Osteocyte (in vitro differentiated cells): ENCODE results near the gene CENPC. TPM values are rescaled to one million over a fixed set of nuclear protein-coding genes. Genes with fewer than 3 reads are reported as not detected.
"Not testable (repeated sequence)": the region's sequence is repeated elsewhere in the genome, so short reads cannot be mapped to it uniquely, and the experiment has no call there.

Experiments
- DNase-seq: peaks from one replicate; pipeline ENCODE4 v3.0.0; 2021; ENCODE audit warnings: mixed read lengths; ENCODE audit not compliant: unreplicated experiment; ENCODE audit errors: extremely low spot score
- H3K27ac Mint-ChIP-seq: one replicate; pipeline ENCODE4 v1.8.0; 2021; ENCODE audit warnings: mild to moderate bottlenecking, mixed read lengths; ENCODE audit not compliant: unreplicated experiment
- H3K27me3 Mint-ChIP-seq: one replicate; pipeline ENCODE4 v1.8.0; 2021; ENCODE audit warnings: mixed read lengths; ENCODE audit not compliant: unreplicated experiment
- H3K36me3 Mint-ChIP-seq: one replicate; pipeline ENCODE4 v1.8.0; 2021; ENCODE audit warnings: mixed read lengths; ENCODE audit not compliant: unreplicated experiment
- H3K4me1 Mint-ChIP-seq: one replicate; pipeline ENCODE4 v1.8.0; 2021; ENCODE audit warnings: mixed read lengths; ENCODE audit not compliant: unreplicated experiment
- H3K4me3 Mint-ChIP-seq: one replicate; pipeline ENCODE4 v1.8.0; 2021; ENCODE audit warnings: mild to moderate bottlenecking, moderate library complexity, mixed read lengths; ENCODE audit not compliant: unreplicated experiment
- H3K9me3 Mint-ChIP-seq: one replicate; pipeline ENCODE4 v1.8.0; 2021; ENCODE audit warnings: mixed read lengths; ENCODE audit not compliant: unreplicated experiment
- total RNA-seq: library from RNA; stranded (reverse); gene quantifications from 2 replicates; pipeline ENCODE4 v1.2.1, GENCODE V29; 2021
- TF ChIP-seq, protein P1 (sequence below): fragments of 200-600 bp; sonication (generic); IDR thresholded peaks from 2 replicates; pipeline ENCODE4 v1.5.0; 2021; ENCODE audit warnings: antibody characterized with exemption, mild to moderate bottlenecking, moderate library complexity

Gene CENPC
- total RNA-seq, 1 donor from 2014 or later: 15.8 TPM

DNA sequence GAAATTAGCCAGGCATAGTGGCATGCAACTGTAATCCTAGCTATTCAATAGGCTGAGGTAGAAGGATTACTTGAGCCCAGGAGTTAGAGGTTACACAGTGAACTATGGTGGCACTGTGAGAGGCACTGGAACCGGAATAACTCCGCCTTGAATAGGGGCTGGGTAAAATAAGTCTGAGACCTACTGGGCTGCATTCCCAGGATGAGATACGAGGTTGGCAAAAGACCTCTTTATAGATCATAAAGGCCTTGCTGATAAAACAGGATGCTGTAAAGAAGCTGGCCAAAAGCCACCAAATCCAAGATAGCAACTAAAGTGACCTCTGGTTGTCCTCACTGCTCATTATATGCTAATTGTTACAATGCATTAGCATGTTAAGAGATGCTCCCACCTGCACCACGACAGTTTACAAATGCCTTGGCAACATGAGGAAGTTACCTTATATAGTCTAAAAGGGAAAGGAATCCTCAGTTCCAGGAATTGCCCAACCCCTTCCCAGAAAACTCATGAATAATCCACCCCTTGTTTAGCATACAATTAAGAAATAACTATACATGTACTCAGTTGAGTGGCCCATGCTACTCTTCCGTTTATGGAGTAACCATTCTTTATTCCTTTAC lies 88.6 kb downstream of the CENPC start:
- TF ChIP-seq, protein P1, sequence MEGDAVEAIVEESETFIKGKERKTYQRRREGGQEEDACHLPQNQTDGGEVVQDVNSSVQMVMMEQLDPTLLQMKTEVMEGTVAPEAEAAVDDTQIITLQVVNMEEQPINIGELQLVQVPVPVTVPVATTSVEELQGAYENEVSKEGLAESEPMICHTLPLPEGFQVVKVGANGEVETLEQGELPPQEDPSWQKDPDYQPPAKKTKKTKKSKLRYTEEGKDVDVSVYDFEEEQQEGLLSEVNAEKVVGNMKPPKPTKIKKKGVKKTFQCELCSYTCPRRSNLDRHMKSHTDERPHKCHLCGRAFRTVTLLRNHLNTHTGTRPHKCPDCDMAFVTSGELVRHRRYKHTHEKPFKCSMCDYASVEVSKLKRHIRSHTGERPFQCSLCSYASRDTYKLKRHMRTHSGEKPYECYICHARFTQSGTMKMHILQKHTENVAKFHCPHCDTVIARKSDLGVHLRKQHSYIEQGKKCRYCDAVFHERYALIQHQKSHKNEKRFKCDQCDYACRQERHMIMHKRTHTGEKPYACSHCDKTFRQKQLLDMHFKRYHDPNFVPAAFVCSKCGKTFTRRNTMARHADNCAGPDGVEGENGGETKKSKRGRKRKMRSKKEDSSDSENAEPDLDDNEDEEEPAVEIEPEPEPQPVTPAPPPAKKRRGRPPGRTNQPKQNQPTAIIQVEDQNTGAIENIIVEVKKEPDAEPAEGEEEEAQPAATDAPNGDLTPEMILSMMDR: no peak
- no peak for DNase-seq
- Mint-ChIP-seq H3K4me1 (peaks cover 6% of the 10 kb centered on the region), H3K36me3 (peaks cover 20% of the 10 kb centered on the region), H3K27ac (no peak overlapping the region), H3K9me3 (peaks cover 8% of the 10 kb centered on the region), H3K4me3 (no peak overlapping the region), H3K27me3 (no peaks in the 10 kb centered on the region)

DNA sequence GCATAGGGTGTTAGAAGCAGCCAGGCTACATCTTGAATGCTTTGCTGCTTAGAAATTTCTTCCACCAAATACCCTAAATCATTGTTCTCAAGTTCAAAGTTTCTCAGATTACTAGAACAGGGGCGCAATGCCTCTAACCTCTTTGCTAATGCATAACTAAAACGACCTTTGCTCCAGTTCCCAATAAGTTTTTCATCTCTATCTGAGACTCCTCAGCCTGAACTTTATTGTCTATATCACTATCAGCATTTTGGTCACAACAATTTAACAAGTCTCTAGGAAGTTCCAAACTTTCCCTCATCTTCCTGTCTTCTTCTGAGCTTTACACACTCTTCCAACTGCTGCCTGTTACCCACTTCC lies 92.5 kb downstream of the CENPC start:
- H3K9me3 Mint-ChIP-seq, H3K4me1 Mint-ChIP-seq, DNase-seq, H3K27me3 Mint-ChIP-seq, H3K4me3 Mint-ChIP-seq, H3K27ac Mint-ChIP-seq: not testable (repeated sequence)
- H3K36me3 Mint-ChIP-seq: peaks cover 18% of the 10 kb centered on the region

DNA sequence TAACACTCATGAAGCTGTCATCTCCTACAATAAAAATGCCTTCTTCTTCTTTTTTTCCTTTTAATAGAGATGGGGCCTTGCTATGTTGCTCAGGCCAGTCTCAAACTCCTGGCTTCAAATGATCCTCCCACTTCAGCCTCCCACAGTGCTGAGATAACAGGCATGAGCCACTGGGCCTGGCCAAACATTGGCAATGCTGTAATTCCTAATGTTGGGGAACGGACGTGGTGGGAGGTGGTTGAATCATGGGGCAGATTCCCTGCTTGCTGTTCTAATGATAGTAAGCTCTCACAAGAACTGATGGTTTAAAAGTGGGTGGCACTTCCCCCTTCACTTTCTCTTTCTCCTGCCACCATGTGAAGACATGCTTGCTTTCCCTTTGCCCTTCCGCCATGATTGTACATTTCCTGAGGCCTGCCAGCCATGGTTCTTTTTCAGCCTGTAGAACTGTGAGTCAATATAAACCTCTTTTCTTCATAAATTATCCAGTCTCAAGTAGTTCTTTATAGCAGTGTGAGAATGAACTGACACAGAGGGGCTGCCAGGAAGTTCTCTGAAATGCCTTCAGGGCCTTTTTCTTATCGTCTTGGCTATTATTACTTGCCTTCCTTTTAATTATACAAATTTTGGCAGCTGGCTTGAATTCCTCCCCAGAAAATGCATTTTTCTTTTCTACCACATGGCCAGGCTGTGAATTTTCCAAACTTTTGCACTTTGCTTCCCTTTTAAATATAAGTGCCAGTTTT lies 93.0 kb downstream of the CENPC start:
- Mint-ChIP-seq H3K27me3 (no peaks in the 10 kb centered on the region), H3K36me3 (peaks cover 13% of the 10 kb centered on the region), H3K27ac (no peak overlapping the region), H3K9me3 (peaks cover 5% of the 10 kb centered on the region), H3K4me1 (peaks cover 1% of the 10 kb centered on the region), H3K4me3 (no peak overlapping the region)
- TF ChIP-seq, protein P1: no peak
- no peak for DNase-seq

DNA sequence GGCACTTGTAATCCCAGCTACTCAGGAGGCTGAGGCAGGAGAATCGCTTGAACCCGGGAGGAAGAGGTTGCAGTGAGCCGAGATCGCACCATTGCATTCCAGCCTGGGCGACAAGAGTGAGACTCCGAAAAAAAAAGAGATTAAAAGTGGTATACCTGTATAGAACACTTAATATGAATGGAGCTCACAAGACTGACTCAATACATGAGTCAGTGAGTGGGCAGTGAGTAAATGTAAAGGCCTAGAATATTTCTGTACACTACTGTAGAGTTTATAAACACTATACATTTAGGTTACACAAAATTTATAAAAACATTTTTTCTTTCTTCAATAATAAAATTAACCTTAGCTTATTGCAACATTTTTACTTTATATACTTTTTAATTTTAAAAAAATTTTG lies 93.8 kb downstream of the CENPC start:
- H3K4me1 Mint-ChIP-seq: peaks cover 1% of the 10 kb centered on the region
- H3K4me3 Mint-ChIP-seq: no peak overlapping the region
- DNase-seq: no peak
- peaks cover 10% of the 10 kb centered on the region for H3K36me3 Mint-ChIP-seq
- H3K27me3 Mint-ChIP-seq: no peaks in the 10 kb centered on the region
- H3K9me3 Mint-ChIP-seq: peaks cover 5% of the 10 kb centered on the region
- H3K27ac Mint-ChIP-seq: no peak overlapping the region
- TF ChIP-seq, protein P1: no peak

DNA sequence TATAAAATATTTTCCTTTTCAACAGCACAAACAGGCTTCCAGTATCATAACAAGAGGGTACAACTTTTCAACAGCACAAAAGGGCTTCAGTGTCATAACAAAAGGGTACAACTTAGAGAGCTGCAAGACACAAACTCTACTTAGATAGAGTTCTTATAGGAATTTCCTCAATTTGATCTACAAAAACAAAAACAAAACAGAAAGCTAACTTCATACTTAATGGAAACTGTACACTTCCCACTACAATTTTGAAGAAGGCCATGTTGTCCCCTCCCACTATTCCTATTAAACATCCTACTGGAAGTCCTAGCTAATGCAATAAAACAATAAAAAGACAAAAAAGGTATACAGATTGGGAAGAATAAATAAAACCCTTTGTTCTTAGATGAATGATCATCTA lies 96.7 kb downstream of the CENPC start:
- no peak overlapping the region for H3K27ac Mint-ChIP-seq
- peaks cover 1% of the 10 kb centered on the region for H3K4me1 Mint-ChIP-seq
- TF ChIP-seq, protein P1: no peak
- DNase-seq: no peak
- H3K4me3 Mint-ChIP-seq: no peak overlapping the region
- H3K36me3 Mint-ChIP-seq: peaks cover 9% of the 10 kb centered on the region
- peaks cover 10% of the 10 kb centered on the region for H3K9me3 Mint-ChIP-seq
- no peaks in the 10 kb centered on the region for H3K27me3 Mint-ChIP-seq
